DND-41 (cell line): ENCODE results near the gene HMBS.

Experiments
- CTCF ChIP-seq: IDR thresholded peaks from 2 replicates; pipeline ENCODE4 v1.5.1; 2012; ENCODE audit warnings: borderline replicate concordance, low read length, moderate library complexity, mild to moderate bottlenecking; ENCODE audit not compliant: poor library complexity, severe bottlenecking; ENCODE audit errors: extremely low read depth
- EZH2 ChIP-seq: IDR thresholded peaks from 3 replicates; pipeline ENCODE4 v1.6.1; 2012; ENCODE audit warnings: borderline replicate concordance, low read depth, mild to moderate bottlenecking, moderate library complexity, low read length, inconsistent platforms; ENCODE audit not compliant: severe bottlenecking

GRCh38 chr11:119111361-119111925, 26.8 kb downstream of the HMBS start:
- no peak for TF ChIP-seq CTCF
- no peak for TF ChIP-seq EZH2
